Astrocyte (in vitro differentiated cells and primary cell): ENCODE results near the gene EDN3.

Experiments used
- EZH2 ChIP-seq: IDR thresholded peaks from 2 replicates; pipeline ENCODE4 v1.6.1; 2012; ENCODE audit warnings: mild to moderate bottlenecking, low read length, inconsistent platforms; ENCODE audit not compliant: insufficient read depth
- TF ChIP-seq, protein P1 (sequence below): IDR thresholded peaks from 2 replicates; pipeline ENCODE4 v1.5.1; 2011; ENCODE audit warnings: low read depth, mild to moderate bottlenecking, inconsistent platforms, low read length, moderate library complexity; ENCODE audit not compliant: insufficient read depth

DNA sequence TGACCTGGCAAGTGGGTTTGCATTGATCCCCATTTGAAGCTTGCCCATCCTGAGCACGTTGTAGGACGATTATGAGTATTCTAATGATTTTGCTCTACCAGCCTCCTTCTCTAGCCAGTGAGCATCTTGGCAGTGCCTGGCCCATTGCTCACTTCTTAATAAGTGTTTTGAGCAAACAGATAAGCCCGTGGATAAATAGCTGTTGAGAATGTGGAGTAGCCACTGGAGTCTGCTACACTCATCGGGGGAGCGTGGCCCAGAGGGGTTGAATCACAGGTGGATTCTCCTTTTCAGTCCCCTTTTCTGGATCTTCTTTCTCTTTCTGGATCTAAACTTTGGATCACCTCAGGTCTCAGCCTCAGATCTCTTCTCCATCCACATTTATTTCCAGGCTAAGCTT, 15.9 kb upstream of the EDN3 start:
- TF ChIP-seq, protein P1, sequence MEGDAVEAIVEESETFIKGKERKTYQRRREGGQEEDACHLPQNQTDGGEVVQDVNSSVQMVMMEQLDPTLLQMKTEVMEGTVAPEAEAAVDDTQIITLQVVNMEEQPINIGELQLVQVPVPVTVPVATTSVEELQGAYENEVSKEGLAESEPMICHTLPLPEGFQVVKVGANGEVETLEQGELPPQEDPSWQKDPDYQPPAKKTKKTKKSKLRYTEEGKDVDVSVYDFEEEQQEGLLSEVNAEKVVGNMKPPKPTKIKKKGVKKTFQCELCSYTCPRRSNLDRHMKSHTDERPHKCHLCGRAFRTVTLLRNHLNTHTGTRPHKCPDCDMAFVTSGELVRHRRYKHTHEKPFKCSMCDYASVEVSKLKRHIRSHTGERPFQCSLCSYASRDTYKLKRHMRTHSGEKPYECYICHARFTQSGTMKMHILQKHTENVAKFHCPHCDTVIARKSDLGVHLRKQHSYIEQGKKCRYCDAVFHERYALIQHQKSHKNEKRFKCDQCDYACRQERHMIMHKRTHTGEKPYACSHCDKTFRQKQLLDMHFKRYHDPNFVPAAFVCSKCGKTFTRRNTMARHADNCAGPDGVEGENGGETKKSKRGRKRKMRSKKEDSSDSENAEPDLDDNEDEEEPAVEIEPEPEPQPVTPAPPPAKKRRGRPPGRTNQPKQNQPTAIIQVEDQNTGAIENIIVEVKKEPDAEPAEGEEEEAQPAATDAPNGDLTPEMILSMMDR: no peak
- no peak for TF ChIP-seq EZH2
